ENCODE results near the gene LAIR1.

- TF ChIP-seq, protein P1, sequence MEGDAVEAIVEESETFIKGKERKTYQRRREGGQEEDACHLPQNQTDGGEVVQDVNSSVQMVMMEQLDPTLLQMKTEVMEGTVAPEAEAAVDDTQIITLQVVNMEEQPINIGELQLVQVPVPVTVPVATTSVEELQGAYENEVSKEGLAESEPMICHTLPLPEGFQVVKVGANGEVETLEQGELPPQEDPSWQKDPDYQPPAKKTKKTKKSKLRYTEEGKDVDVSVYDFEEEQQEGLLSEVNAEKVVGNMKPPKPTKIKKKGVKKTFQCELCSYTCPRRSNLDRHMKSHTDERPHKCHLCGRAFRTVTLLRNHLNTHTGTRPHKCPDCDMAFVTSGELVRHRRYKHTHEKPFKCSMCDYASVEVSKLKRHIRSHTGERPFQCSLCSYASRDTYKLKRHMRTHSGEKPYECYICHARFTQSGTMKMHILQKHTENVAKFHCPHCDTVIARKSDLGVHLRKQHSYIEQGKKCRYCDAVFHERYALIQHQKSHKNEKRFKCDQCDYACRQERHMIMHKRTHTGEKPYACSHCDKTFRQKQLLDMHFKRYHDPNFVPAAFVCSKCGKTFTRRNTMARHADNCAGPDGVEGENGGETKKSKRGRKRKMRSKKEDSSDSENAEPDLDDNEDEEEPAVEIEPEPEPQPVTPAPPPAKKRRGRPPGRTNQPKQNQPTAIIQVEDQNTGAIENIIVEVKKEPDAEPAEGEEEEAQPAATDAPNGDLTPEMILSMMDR (IDR thresholded peaks at IDR 0.05): no peak
- TF ChIP-seq EZH2 (IDR thresholded peaks at IDR 0.05): no peak
These were observed 13.3 kb downstream of the LAIR1 start for GRCh38 chr19:54351474-54351873.

All from neural progenitor cell (in vitro differentiated cells).